HG03378 (cell line): Measurements from ENCODE around the gene SLC17A3.

Experiments used
- ATAC-seq: cut with Tn5 transposase; IDR thresholded peaks from one replicate; pipeline ENCODE4 v1.9.1; 2021; ENCODE audit warnings: mild to moderate bottlenecking, moderate library complexity; ENCODE audit not compliant: unreplicated experiment

SLC17A3 gene, protein sequence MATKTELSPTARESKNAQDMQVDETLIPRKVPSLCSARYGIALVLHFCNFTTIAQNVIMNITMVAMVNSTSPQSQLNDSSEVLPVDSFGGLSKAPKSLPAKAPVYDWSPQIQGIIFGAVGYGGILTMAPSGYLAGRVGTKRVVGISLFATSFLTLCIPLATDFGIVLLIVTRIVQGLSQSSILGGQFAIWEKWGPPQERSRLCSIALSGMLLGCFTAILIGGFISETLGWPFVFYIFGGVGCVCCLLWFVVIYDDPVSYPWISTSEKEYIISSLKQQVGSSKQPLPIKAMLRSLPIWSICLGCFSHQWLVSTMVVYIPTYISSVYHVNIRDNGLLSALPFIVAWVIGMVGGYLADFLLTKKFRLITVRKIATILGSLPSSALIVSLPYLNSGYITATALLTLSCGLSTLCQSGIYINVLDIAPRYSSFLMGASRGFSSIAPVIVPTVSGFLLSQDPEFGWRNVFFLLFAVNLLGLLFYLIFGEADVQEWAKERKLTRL

DNA sequence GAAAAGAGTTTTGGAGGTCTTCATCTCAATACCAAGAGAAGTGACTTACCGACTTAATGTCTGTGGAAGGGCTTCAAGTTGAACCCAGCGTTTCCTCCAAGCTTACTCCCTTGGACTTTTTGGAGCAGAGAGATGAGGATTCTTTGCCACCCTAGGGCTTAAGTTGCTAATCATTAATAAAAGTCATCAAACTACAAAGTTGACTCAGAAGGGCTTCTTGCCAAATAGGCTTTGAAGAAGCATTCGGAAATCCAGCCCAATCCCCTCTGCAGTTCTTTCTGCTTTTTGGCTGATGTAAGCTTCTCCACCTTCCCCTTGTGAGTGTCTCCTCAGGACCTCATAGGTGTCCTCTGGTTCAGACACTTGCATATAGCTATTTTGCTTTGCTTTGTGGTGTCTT is at the start of gene SLC17A3:
Gene SLC17A3, minus strand, starts transcription at position 126 of the 400 bp plus-strand sequence. CDS start 5,856 bp downstream, outside the sequence.
- no peak for ATAC-seq

DNA sequence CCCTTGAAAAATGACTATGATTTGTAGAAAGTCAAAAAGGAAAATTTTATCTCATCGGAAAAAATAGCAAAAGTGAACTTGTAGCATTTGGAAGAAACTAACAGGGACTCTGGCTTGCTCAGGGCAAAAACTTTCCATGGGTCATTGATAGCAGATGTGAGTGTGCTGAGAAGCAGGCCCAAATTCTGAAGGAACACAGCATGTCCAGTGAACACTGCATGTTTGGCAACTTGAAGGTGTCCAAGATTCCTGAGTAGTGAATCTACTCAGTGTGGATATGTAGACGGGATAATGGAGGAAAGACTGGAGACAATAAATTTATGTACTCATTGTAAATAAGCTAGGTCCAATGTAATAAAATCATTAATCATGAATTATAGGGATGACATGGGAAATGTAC is 48.3 kb upstream of the SLC17A3 start:
- ATAC-seq, result no peak

DNA sequence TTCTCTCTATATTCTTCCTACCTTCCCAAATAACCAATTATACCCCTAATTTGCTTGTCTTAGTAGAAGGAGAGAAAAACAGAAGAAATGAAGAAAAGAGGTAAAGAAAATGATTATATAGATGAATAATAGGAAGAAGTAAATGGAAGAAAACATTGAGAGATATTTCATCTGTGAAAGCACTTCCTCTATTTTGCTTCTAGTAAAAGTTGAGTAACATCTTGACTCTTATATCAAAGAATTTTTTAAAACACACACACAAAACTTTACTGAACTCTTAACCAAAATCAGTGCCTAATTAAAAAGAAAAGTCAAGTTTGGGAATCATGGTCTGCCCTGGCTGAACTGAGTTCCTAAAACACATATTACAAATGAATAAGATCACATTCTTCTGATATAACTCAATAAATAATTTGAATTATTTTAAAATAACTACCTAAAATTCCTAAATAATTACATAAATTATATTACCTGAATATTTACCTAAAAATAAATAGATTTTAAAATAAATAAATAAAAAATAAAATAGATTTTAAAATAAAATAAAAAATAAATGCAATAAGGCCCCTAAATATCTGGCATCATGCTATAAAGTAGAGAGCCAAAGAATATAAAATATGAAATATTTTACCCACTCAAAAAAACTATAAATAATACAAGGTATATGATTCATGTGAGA is 47.6 kb upstream of the SLC17A3 start:
- ATAC-seq, result no peak

DNA sequence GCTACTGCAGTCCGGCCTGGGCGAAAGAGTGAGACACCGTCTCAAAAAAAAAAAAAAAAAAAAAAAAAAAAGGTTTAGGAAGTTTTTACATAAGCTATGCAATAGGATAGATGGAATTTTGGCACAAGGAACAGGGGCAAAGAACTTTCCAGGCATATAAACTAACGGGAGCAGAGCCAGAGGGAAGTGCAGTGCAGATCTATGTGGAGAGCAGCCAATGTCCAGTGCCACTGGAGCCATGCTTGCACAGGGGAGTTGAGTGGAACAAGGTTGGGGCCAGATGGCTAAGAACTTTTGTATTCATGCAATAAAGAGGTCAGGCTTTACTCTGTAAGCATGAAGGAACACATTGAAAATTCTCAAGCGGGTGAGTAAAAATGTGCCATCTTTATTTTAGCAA is 45.6 kb upstream of the SLC17A3 start:
- ATAC-seq, result no peak

DNA sequence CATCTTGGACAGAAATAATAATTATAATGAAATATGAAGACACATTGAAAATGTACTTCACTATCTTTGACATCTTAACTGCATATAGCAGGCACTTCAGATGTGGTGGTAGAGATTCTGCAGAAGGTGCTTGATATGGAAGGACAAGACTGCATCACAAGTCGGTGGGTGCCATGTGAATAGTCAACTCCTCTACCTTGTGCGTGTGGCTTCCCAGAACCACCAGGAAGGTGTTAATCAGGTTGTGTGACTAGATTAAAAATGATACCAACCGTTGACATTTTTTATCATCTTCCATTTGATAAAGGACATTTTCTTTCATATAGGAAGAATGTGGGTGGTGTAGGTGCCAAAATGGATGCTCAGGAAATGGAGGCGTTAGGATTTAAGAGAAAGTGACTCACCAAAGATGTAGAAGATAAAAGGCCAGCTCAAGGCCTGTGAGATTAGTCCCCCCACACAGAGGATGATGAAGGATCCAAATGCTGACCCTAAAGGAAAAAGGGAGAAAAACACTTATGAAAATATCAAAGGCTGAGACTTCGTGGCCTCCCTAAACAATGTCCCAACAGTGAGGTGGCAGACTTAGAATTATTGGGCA is 44.1 kb upstream of the SLC17A3 start:
- ATAC-seq, result no peak

DNA sequence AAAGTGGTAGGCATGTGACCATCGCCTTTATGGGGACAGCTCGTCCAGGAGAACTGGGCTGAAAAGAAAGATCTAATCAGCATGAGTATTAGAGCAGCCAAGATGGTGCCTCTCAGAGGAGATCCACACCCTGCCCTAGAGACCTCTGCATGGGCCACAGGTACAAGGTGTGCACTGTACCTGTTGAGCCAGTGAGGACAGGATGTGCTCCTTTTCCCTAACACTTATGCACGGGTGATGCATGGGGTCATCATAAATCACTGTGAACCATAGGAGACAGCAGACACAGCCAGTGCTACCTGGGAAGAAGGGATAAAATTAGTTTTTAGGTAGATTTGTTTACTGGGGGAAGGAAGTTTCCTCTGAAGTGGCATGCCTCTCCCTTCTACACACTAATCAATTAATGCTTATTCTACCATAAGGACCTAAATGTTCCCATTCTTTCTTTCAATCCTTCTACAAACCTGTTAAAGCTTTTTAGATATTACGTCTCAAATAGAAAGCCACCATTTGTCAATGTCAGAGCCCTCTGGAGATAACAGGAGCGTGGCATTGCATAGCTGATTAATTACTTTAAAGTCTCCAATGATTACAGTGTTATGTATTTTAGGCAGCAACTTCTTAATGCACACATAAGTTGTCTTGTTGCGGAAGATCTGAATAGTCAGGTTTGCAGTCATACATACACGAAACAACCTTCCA is 42.9 kb upstream of the SLC17A3 start:
- ATAC-seq, result no peak

DNA sequence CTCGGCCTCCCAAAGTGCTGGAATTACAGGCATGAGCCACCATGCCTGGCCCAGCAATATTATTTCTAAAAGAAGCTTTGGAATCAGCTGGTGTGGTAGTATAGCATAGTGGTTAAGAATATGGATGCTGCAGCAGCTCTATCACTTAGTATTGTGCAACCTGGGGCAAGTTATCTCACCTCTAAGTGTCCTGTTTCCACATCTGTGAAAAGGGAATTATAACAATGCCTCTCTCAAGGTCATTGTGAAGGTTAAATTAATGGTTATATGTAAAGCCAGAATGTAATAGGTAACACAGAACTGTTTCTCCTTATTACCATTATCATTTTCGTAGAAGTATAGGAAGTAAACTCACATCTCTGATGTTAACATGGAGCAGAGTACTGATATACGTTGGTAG is 42.3 kb upstream of the SLC17A3 start:
- no peak for ATAC-seq

DNA sequence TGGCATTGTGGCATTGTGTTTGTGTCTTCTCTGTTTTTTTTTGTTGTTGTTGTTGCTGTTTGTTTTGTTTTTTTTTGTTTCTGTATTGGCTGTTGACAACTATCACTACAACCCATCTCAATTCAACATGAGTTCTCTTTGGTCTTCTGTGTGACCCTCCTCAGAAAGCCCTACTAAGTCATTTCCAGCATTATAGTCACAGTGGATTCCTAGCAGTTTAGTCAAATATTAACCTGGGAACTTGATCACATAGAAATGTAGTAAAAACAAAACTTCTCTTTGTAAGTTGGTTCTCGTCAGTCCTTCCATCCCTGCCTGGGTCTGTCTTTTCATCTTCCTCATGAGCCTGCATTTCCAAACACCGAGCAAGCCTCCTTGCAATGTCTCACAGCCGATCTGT is 39.7 kb upstream of the SLC17A3 start:
- no peak for ATAC-seq

DNA sequence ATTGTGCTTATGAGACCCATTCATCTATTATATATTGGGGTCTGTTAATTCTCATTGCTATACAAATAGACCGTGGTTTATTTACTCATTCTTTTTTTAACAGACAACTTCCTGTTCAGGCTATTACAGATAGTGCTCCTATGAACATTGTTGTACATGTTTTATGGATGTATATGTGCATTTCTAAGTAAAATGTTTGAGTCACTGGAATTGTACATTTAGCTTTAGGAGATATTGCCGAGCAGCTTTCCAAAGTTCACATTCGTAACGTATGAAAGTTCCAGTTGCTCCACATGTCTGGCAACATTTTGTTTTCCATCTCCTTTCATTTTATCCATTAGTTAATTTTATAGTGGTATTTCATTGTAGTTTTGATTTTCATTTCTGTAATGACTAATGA is 37.3 kb upstream of the SLC17A3 start:
- ATAC-seq, result no peak

DNA sequence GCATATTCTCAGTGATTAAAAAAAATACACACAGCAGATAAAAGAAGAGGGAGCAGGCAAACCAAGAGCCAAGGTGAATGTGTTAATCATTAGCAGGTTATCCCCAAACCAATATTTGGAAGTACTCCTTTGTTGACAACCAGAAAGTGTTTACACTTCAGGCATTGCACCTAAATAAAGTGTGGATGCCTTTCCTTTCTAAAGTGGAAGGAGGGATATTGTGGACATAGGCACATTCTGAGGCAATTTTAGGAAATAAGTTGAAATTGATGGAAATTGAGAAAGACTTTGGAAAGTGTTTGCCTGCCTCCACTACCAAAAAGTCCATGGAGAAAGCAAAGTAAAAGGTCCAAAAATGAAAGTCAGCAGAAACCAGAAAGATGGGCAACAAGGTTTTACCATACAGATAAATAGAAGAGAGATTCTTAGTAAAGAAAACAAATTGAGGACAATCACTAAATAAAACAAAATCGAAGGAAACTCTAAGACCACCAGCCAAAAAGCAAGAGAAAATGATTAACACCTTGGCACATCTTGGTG is 33.5 kb upstream of the SLC17A3 start:
- ATAC-seq, result no peak

DNA sequence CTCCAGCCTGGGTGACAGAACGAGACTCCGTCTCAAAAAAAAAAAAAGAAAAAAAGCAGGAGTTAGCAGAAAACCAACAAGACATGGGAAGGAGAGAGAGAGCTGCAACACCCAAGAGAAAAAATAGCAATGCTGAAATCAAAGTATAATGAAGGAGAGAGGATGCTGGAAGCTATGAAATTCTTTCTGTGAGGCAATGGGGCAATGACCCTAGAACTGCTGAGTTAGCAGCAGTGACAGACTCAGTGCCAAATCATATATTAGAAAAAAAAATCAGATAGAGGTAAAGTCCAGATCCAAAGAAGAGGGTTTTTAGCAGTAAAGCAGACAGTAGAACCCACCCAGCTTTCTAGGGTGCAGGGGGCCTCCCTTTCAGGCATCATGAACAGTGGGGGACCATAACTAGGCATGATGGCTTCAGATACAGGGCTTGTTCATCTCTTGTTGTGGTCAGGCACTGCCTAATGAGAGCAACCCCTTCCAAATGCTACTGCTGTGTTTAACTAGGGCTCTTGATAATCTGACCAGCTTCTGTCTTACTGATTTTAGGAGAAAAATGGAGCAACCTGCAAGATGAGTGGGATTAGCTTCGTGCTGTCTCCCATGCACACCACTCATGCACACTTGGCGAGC is 29.5 kb upstream of the SLC17A3 start:
- ATAC-seq, result no peak

DNA sequence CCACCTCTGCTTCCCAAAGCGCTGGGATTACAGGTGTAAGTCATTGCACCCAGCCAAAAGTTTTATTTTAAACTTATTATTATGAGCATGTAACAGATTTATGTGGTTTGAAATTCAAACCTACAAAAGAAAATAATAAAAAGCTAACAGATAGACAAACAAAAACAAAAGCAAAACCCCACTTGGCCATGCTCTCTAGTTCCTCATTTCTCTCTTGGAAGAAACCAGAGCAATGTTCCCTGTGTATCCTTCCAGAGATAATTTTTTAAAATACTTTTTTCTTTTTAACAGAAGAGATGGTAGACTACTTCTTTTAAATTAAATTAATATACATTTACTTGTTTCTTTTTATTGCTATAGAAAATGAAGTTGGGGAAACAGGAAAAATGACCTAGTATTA is 28.0 kb upstream of the SLC17A3 start:
- no peak for ATAC-seq

DNA sequence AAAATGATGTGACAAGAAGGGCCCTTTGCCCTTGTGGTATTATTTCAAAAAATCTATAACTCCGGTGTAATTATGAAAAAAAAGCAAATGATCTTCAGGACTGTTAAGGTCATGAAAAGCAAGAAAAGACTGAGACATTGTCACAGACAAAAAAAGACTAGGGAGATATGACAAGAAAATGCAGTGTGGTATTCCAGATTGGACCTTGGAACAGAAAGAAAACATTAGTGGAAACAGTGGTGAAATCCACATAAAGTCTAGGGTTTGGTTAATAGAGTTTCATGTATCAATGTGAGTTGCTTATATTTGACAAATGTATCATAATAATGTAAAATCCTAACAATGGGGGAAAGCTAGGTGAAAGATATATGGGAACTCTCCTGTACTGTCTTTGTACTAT is 26.8 kb upstream of the SLC17A3 start:
- no peak for ATAC-seq

DNA sequence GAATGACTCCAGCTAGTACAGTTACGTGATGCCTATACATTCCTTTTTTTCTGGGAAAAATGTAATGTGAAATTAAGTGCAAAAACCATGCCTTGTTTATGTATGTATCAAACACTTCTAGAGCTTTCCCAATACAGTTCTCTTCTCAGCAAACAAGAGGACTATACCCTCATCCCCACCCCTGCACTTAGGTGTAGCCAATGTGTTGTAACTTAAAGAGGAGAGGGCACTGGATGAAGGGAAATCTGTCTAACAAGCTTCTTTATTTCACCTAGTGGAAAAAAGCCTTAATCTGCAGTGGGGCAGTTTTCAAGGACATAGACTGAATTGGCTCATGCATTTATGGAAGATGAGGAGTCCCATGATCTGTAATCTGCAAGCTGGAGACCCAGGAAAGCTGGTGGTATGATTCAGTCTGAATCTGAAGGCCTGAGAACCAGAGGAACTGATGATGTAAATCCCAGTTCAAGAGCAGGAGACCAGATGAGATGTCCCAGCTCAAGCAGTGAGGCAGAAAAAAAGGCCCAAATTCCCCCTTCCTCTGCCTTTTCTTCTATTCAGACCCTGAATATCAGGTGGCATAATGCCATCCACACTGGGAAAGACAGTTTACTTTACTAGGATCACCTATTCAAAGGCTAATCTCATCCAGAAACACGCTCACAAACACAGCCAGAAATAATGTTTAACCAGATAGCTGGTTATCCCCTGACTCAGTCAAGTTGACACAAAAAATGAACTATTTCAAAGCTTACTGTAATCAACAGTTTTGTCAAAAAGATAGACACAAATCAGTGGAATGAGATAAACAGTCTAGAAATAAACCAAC is 25.8 kb upstream of the SLC17A3 start:
- ATAC-seq, result no peak

DNA sequence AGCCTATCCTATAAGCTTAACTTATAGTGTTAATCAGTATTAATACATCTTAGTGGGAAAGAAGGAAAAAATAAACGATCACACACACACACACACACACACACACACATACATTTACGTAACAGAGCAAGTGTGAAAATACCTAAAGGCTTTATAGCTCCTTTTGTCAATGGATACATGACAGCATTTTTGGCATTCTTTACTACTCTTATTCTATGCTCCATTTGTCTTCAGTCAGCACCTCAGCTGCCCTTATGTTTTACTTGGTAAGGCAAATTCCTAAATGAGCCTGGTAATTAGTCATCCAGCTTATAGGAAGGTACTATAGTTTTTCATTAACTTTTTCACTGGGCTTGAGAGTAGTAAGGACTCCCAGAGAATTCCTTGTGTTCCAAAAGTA is 25.1 kb upstream of the SLC17A3 start:
- ATAC-seq, result no peak

DNA sequence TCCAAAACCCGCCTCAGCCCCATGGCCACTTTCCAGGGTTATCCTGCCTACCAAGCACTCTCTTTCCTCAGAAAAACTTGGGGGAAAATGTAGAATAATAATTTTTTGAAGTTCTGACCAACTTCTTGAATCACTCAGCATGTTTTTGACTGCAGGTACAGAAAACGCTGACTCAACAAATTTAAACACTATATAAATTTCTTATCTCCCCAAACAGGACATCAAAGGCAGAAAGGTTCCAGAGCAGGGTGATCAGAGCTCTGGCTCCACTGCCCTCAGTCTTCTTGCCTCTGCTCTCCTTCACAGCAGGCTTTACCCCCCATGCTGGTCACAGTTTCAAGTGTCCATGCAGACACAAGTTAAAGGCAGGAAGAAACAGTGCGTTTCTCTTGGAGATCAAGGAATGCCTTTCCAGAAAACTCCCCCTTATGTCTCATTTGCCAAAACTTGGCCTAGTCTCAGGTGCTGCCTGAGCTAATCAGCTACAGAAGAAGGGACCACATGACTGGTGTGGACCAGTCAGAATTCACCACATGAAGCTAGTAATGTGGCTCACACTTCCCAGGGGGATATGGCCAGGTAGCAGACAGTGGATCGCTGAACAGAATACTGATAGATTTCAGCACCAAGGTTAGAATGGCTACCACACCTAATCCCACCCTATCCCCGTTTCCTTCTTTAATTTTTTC is 24.4 kb upstream of the SLC17A3 start:
- ATAC-seq, result no peak

DNA sequence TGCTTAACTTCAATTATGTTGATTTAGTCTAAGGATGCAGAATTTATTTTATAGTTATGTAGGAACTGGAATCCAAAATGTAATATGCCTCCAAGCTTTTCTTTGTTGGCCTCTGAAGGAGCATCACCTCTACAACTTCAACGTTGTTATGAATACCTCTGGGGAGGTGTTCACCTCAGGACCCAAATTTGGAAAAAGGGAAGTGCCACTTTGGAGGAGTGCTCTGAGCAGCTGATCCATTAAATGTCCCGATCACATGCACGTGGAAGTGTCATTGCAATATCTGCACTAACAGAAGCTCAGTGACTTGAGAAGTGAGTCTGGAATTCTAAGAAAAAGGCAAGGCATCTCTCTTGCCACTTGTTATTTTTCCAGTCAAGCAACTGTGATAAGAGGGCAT is 22.2 kb upstream of the SLC17A3 start:
- no peak for ATAC-seq

DNA sequence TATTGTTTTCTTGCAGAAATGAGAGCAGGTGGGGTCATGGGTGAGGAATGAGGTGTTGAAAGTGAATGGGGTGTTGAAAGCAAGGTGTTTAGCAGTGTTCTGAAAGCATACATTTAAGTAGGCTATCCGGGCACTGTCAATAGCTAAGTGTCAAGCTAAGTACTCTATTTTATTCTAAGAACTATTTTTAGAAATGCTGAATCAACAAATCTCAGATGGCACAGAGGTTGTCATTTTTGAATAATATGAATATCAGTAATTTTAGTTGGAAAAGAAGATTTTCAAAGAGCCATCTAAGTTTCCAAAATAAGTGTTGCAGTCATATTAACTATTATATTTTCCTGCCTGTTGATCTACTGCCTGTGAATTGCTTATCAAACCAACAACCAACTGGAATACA is 21.7 kb upstream of the SLC17A3 start:
- no peak for ATAC-seq

DNA sequence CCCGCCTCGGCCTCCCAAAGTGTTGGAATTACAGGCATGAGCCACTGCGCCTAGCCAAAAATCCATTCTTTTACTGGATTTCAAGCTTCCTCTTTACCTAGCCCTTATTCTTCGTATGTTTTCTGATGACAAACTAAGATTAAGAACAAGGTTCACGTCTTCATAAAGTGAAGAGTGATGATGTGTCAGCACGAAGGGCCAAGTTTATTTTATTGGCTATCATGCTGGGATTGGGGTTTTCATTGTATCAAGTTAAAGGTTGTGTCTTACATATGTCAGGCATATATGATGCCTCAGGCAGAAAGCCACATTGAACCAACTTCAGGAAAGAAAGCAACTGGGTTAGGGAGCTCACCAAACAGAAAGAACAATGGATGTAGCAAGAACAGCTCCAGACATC is 19.7 kb upstream of the SLC17A3 start:
- ATAC-seq, result no peak
